GM12875 (cell line): ENCODE data around the gene KCNH1.
"Not testable (repeated sequence)": the region's sequence is repeated elsewhere in the genome, so short reads cannot be mapped to it uniquely, and the experiment has no call there.

Source experiments
- H3K4me3 ChIP-seq: one replicate; pipeline ENCODE4 v1.5.1; 2011; ENCODE audit warnings: low read depth, low read length, control low read depth
- CTCF ChIP-seq: IDR thresholded peaks from 2 replicates; pipeline ENCODE4 v1.5.1; 2011; ENCODE audit warnings: low read depth, mild to moderate bottlenecking, control low read depth, inconsistent platforms, low read length, moderate library complexity, borderline replicate concordance; ENCODE audit not compliant: insufficient read depth

Gene KCNH1

GRCh38 chr1:211009944-211010343 is 124.0 kb downstream of the KCNH1 start:
- no peak overlapping the region for H3K4me3 ChIP-seq
- no peak for TF ChIP-seq CTCF

GRCh38 chr1:211007830-211008229 is 126.1 kb downstream of the KCNH1 start:
- TF ChIP-seq CTCF = no peak
- no peak overlapping the region for H3K4me3 ChIP-seq

- not testable (repeated sequence) for H3K4me3 ChIP-seq
These were observed 138.0 kb downstream of the KCNH1 start for GRCh38 chr1:210995931-210996330.

- TF ChIP-seq CTCF = no peak
These were observed 141.1 kb downstream of the KCNH1 start for GRCh38 chr1:210992837-210993236.

GRCh38 chr1:210989905-210990304 is 144.0 kb downstream of the KCNH1 start:
- H3K4me3 ChIP-seq = no peak overlapping the region
- no peak for TF ChIP-seq CTCF

More at GRCh38 chr1:210992837-210993236, 141.1 kb downstream of the KCNH1 start:
- H3K4me3 ChIP-seq = no peak overlapping the region

GRCh38 chr1:210981490-210981889 is 152.5 kb downstream of the KCNH1 start:
- no peak overlapping the region for H3K4me3 ChIP-seq
- TF ChIP-seq CTCF = no peak

GRCh38 chr1:210980082-210980481 is 153.9 kb downstream of the KCNH1 start:
- TF ChIP-seq CTCF = no peak
- no peak overlapping the region for H3K4me3 ChIP-seq

GRCh38 chr1:210978974-210979354 is 155.0 kb downstream of the KCNH1 start:
- TF ChIP-seq CTCF = no peak

More at GRCh38 chr1:210978974-210979354, 155.0 kb downstream of the KCNH1 start:
- no peak overlapping the region for H3K4me3 ChIP-seq
